ENCODE data around the gene GOLGA8F.
"Not testable (repeated sequence)": the region's sequence is repeated elsewhere in the genome, so short reads cannot be mapped to it uniquely, and the experiment has no call there.

Gene GOLGA8F

GRCh38 chr15:28378364-28378763, at the start of gene GOLGA8F:
Gene GOLGA8F, plus strand, starts transcription at chr15:28378664. Its CDS starts 98 bp downstream, at chr15:28378762.
- H3K4me3 ChIP-seq (ENCODE audit: low read length in 2 of 2); H3K27me3 ChIP-seq (ENCODE audit: control insufficient read depth in 1 of 2, insufficient read depth in 2 of 2, low read length in 2 of 2); H3K27ac ChIP-seq (ENCODE audit: low read length); H3K9me3 ChIP-seq (ENCODE audit: control insufficient read depth in 2 of 2, low read length in 2 of 2); H3K9ac ChIP-seq (ENCODE audit: low read length in 2 of 2); H3K36me3 ChIP-seq (ENCODE audit: control insufficient read depth in 2 of 2, insufficient read depth in 2 of 2, low read length in 2 of 2); H3K4me1 ChIP-seq (ENCODE audit: control insufficient read depth, insufficient read depth, low read length): not testable (repeated sequence)

DNA sequence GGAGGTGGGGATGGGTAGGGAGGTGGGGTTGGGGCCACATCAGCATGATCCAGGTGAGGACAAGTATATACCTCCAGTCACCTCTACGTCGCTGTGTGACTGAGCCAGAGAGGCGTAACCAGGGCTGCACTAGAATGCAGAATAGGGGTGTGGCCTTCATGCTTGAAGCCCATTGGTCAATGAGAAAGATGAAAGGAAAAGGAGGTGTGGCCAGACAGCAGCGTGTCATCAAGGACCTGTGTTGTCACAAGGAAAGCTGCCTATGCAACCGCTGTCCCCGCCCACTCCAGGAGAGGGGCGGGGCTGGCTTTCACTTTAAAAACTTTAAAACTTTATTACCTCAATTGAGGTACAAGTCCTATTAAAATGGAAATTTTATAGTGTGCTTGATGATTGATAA, 20.5 kb upstream of the GOLGA8F start, which contains the start of gene GOLGA6L24:
Gene GOLGA6L24 (minus strand): TSS at position 101 of the 400 bp plus-strand sequence. CDS start 61 bp downstream, at position 40.
- H3K36me3 ChIP-seq (ENCODE audit: control insufficient read depth in 2 of 2, insufficient read depth in 2 of 2, low read length in 2 of 2); H3K4me3 ChIP-seq (ENCODE audit: low read length in 2 of 2); H3K9ac ChIP-seq (ENCODE audit: low read length in 2 of 2): not testable (repeated sequence)

DNA sequence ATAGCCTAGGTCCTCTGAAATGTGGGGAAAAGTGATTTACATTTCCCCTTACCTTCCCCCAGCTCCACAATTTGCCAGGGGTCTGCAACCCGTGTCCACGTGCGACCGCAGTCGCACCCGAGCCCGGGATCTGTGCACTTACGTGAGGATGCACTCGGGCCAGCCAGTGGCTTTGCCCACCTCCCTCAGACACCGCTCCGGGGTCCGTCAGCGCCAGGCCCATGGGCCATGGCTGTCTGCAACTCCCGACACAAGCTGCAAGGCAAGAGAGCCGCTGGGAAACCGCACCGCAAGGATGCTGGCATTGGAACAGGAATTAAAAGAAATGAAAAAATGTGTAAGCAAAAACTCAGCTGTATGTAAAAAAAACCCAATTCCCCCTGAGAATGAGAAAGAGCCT, 13.0 kb upstream of the GOLGA8F start:
- H3K4me3 ChIP-seq (ENCODE audit: low read length in 2 of 2); H3K27ac ChIP-seq (ENCODE audit: low read length); H3K9ac ChIP-seq (ENCODE audit: low read length in 2 of 2); H3K4me1 ChIP-seq (ENCODE audit: control insufficient read depth, insufficient read depth, low read length); H3K36me3 ChIP-seq (ENCODE audit: control insufficient read depth in 2 of 2, insufficient read depth in 2 of 2, low read length in 2 of 2); H3K27me3 ChIP-seq (ENCODE audit: control insufficient read depth in 1 of 2, insufficient read depth in 2 of 2, low read length in 2 of 2); H3K9me3 ChIP-seq (ENCODE audit: control insufficient read depth in 2 of 2, low read length in 2 of 2): not testable (repeated sequence)

More for the DNA sequence above, 20.5 kb upstream of the GOLGA8F start, which contains the start of gene GOLGA6L24:
- not testable (repeated sequence) for H3K9me3 ChIP-seq (ENCODE audit: control insufficient read depth in 2 of 2, low read length in 2 of 2); H3K4me1 ChIP-seq (ENCODE audit: control insufficient read depth, insufficient read depth, low read length); H3K27ac ChIP-seq (ENCODE audit: low read length); H3K27me3 ChIP-seq (ENCODE audit: control insufficient read depth in 1 of 2, insufficient read depth in 2 of 2, low read length in 2 of 2)

DNA sequence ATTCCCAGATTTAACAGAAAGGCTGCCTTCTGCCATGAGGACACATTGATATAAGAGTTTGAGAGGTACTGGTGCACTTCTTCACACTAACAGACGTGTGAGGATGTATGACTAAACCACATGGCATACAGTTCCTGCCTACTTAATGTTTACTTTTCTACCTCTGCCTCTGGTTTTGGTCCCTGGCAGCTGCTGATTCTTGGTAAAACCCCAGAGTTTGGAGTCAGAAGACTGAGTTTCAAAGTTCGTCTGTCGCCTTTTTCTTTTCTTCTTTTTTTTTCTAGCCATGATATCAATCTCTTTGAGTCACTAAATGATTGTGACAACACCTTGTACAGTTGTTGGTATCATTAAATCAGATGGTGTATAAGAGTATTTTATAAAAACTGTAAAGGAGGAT, 1.6 kb downstream of the GOLGA8F start:
- H3K36me3 ChIP-seq (ENCODE audit: control insufficient read depth in 2 of 2, insufficient read depth in 2 of 2, low read length in 2 of 2); H3K4me1 ChIP-seq (ENCODE audit: control insufficient read depth, insufficient read depth, low read length); H3K9ac ChIP-seq (ENCODE audit: low read length in 2 of 2); H3K9me3 ChIP-seq (ENCODE audit: control insufficient read depth in 2 of 2, low read length in 2 of 2); H3K27me3 ChIP-seq (ENCODE audit: control insufficient read depth in 1 of 2, insufficient read depth in 2 of 2, low read length in 2 of 2); H3K27ac ChIP-seq (ENCODE audit: low read length); H3K4me3 ChIP-seq (ENCODE audit: low read length in 2 of 2): not testable (repeated sequence)

DNA sequence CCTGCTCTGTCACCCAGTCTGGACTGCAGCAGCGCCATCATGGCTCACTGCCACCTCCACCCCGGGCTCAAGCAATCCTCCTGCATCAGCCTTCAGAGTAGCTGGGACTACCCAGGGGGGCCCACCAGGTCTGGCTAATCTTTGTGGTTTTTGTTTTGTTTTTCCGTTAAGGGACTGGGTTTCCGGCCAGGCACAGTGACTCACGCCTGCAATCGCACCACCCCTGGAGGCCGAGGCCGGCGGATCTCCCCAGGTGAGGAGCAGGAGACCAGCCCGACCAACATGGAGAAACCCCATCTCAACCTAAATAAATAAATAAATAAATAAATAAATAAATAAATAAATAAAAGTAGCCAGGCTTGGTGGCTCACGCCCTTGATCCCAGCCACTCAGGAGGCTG, 17.6 kb downstream of the GOLGA8F start:
- H3K4me3 ChIP-seq (ENCODE audit: low read length in 2 of 2); H3K9ac ChIP-seq (ENCODE audit: low read length in 2 of 2); H3K27me3 ChIP-seq (ENCODE audit: control insufficient read depth in 1 of 2, insufficient read depth in 2 of 2, low read length in 2 of 2); H3K36me3 ChIP-seq (ENCODE audit: control insufficient read depth in 2 of 2, insufficient read depth in 2 of 2, low read length in 2 of 2); H3K4me1 ChIP-seq (ENCODE audit: control insufficient read depth, insufficient read depth, low read length); H3K27ac ChIP-seq (ENCODE audit: low read length); H3K9me3 ChIP-seq (ENCODE audit: control insufficient read depth in 2 of 2, low read length in 2 of 2): not testable (repeated sequence)

- H3K9ac ChIP-seq (ENCODE audit: low read length in 2 of 2); H3K27me3 ChIP-seq (ENCODE audit: control insufficient read depth in 1 of 2, insufficient read depth in 2 of 2, low read length in 2 of 2); H3K4me1 ChIP-seq (ENCODE audit: control insufficient read depth, insufficient read depth, low read length); H3K9me3 ChIP-seq (ENCODE audit: control insufficient read depth in 2 of 2, low read length in 2 of 2); H3K27ac ChIP-seq (ENCODE audit: low read length); H3K36me3 ChIP-seq (ENCODE audit: control insufficient read depth in 2 of 2, insufficient read depth in 2 of 2, low read length in 2 of 2); H3K4me3 ChIP-seq (ENCODE audit: low read length in 2 of 2): not testable (repeated sequence)
Measured at GRCh38 chr15:28402774-28403435, 24.4 kb downstream of the GOLGA8F start.

DNA sequence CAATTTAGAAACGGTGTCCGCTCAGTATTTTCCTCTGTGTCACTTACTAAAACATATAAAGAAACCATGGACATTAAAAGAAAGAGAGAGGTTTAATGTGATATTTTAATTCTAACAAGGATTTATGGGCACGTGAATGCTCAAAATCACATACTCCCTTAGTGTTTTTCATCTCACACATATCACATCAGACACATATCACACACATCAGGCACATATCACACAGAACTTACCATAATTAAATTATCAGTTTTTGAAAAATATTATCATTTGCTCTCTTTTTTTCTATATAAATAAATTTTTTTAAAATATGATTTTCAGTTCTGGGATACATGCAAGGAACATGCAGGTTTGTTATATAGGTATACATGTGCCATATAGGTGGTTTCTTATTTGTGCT, 42.0 kb downstream of the GOLGA8F start:
- not testable (repeated sequence) for H3K27me3 ChIP-seq (ENCODE audit: control insufficient read depth in 1 of 2, insufficient read depth in 2 of 2, low read length in 2 of 2); H3K4me3 ChIP-seq (ENCODE audit: low read length in 2 of 2); H3K9ac ChIP-seq (ENCODE audit: low read length in 2 of 2)

DNA sequence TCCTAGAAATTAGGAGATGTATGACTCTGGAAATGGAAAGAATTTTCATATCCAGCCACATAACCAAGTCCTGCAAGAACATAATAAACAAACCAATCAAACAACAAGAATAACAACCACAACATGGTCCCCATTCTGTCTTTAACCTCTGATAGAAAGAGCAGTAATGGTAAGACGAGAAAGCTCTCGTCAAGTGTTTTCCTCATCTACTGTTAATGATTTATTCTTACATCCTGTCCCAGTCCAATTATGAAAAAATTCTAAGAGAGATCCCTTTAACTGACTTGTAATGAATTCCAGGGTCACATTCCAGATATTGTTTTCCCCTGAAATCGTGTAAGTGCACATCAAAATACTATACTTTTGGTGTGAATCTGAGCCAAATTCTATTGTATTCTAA, 57.1 kb downstream of the GOLGA8F start:
- H3K4me1 ChIP-seq (ENCODE audit: control insufficient read depth, insufficient read depth, low read length); H3K9ac ChIP-seq (ENCODE audit: low read length in 2 of 2); H3K36me3 ChIP-seq (ENCODE audit: control insufficient read depth in 2 of 2, insufficient read depth in 2 of 2, low read length in 2 of 2); H3K9me3 ChIP-seq (ENCODE audit: control insufficient read depth in 2 of 2, low read length in 2 of 2); H3K4me3 ChIP-seq (ENCODE audit: low read length in 2 of 2); H3K27me3 ChIP-seq (ENCODE audit: control insufficient read depth in 1 of 2, insufficient read depth in 2 of 2, low read length in 2 of 2); H3K27ac ChIP-seq (ENCODE audit: low read length): not testable (repeated sequence)

More for the DNA sequence above, 42.0 kb downstream of the GOLGA8F start:
- H3K27ac ChIP-seq (ENCODE audit: low read length); H3K36me3 ChIP-seq (ENCODE audit: control insufficient read depth in 2 of 2, insufficient read depth in 2 of 2, low read length in 2 of 2); H3K4me1 ChIP-seq (ENCODE audit: control insufficient read depth, insufficient read depth, low read length); H3K9me3 ChIP-seq (ENCODE audit: control insufficient read depth in 2 of 2, low read length in 2 of 2): not testable (repeated sequence)
